HG03460 (cell line): ENCODE results near the gene SOCS1.
A peak's percentile ranks its signal among the peaks of the same experiment; 100 is the strongest.
"Not testable (repeated sequence)": the region's sequence is repeated elsewhere in the genome, so short reads cannot be mapped to it uniquely, and the experiment has no call there.

ENCODE experiments used
- ATAC-seq: cut with Tn5 transposase; IDR thresholded peaks from one replicate; pipeline ENCODE4 v1.9.1; 2021; ENCODE audit not compliant: unreplicated experiment

Gene SOCS1

DNA sequence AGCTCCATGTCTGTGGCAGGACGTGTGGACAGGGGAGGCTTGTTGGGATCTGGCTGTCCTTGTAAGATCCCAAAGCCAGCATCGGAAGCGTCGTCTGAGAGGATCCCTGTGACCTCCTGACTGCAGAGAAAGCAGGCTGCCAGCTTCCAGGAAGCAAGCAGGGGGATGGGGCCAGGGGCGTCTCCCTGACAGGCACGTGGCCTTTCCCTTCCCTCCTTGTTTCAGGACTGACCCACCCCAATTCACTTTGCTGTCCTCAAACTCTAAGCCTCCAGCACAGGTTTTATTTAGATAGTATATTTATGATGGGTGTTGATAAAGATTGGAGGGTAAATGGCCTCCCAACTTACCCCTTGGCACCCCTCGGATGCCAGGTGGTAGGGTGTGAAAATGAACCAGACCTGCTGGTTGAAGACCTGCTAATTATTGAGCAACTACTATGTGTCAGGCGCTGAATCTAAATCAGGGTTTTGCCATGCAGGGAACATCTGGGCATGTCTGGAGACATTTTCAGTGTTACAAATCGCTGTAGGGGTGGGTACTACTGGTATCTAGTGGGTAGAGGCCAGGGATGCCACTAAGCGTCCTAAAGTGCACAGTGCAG is 24.5 kb downstream of the SOCS1 start:
- no peak for ATAC-seq

DNA sequence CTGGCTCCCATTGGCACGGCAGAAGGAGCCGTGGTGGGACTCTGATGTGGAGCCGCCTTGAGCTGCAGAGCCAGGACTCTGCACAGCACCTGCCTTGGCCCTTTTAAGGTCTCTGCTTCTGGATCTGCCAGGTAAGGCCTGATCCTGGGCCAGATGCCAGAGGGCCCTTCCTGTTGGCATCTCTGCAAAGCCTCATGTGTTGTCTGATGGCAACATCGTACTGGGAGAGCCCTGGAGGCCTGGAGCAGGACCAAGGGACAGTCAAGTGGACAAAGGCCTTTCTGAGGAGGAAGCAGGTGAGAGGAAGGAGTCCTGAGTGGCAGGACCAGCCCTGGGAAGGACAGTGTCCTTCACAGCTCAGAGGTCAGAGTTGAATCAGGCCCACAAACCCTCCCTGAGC is 26.1 kb downstream of the SOCS1 start:
- no peak for ATAC-seq

DNA sequence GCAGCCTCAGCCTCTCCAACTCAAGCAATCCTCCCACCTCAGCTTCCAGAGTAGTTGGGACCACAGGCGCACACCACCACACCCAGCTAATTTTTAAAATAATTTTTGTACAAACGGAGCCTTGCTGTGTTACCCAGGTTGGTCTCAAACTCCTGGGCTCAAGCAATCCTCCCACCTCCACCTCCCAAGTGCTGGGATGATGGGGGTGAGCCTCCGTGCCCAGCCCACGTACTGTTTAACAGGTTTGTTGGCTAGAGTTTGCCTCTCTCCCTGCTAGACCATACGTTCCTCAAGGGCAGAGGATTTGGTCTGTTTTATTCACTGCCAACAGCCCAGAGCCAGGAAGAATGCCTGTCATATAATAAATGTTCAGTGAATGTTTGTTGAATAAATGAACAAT is 26.6 kb downstream of the SOCS1 start:
- no peak for ATAC-seq

DNA sequence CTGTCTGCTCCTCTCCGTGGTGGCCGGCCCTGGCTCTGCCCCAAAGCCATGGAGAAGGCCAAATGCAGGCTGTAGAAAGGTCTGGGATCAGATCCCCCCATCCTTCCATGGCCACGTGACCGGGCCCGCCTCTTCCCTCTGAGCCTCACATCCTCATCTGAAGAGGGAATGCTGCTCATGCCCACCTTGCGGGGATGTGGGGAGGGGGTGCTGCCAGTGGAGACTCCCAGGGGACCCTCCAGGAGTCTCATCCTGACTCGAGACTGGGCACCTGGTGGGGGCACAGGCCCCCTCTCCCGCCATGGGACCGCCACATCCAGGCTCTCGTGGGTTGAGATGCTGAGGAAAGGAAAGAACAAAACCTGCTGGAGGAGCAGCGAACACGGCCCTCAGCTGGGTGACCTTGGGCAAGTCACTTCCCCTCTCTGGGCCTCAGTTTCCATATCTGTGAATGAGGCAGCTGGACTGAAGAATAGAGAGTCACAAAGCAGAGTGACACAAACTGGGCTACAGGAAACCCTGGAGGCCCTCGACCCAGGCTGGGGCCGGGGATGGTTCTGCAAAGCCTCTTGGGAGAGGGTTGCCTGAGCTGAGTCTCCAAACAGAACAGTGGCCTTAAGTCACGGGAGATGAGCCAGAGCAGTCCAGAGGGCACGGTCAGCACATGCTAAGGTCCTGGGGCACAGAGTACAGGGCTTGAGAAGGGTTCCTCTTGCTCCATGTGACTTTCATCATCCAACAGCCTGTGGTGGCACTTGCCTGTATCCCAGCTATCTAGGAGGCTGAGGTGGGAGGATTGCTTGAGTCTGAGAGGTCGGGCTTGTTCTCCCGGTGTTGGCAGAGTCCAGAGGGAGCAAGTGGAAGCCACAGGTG is 30.1 kb downstream of the SOCS1 start:
- ATAC-seq = no peak

DNA sequence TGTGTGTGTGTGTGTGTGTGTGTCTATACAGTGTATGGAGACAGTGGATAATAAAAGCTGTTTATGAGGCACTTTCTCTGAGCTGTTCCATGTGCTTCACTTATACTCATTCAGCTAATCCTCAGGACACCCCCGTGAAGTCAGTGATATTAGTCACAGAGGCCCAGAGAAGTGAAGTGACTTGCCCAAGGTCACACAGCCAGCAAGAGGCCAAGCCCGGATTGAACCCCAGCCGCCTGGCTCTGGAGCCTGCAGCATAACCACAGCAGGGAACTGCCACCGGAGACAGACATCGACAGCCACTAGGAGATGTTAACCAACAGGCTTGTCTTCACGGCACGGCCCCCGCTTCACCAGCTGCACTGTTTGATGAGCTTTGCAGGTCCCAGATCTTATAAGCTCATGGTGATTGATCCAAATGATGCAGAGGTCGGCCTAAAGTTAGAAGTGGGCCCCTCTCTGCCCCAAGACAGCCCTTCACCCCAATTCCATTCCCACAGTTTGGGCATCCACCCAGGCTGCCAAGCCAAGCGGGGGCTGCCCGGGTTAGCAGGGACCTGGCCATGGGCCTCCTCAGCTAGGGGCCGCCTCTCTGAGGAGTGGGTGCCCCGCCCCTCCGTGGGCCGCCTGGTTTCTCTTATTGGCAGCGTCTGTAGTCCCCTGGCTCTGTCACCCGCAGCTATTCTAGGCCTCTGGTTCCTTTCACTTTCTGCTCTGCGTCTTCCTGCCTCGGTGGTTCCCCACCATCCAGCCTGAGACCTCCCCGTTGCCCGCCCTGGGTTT is 30.9 kb downstream of the SOCS1 start:
- peak; percentile 85 for ATAC-seq

DNA sequence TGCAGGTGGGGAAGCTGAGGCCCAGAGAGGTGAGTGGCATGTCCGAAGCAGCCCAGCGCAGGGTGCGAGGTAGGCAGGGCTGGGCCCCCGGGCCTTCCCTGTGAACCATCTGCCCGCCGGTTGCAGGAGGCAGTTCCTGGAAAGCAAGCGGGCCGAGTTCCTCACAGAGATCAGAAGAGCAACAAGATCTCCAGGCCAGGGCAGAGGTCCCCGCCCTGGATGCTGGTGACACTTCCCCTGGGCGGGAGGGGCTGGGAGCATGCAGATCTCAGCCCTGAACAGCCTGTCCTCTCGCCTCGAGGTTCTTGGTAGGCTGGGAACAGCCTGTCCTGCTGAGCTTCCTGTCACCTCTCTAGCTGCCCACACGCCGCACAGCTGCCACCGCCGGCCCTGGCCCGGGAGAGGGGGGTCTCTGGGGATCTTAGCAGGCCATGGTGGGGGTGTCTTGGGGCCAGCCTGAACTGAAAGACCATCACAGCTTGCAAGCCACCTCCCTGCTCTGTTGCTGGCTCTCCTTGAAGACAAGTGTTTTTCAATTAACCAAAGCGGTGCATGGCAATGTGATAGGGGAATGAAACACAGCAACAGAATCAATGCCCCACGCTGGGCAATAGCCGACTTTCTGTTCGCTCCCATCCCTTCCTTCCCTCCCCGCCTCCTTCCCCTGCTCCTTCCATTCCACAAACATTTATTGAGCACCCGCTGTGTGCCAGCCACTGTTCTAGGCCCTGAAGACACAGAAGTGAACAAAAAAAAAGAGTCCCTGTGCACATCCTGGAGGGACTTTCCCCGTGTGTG is 31.7 kb downstream of the SOCS1 start:
- no peak for ATAC-seq

DNA sequence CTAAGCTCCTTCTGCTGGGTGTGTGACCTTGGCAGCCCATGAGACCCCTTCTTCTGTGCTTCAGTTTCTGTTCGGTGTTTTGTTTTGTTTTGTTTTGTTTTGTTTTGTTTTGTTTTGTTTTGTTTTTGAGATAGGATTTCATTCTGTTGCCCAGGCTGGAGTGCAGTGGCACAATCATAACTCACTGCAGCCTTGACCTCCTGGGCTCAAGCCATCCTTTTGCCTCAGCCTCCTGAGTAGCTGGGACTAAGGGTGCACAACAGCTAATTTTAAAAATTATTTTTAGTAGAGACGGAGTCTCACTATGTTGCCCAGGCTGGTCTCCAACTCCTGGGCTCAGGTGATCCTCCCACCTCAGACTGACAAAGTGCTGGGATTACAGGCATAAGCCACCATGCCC is 35.5 kb downstream of the SOCS1 start:
- ATAC-seq = not testable (repeated sequence)

DNA sequence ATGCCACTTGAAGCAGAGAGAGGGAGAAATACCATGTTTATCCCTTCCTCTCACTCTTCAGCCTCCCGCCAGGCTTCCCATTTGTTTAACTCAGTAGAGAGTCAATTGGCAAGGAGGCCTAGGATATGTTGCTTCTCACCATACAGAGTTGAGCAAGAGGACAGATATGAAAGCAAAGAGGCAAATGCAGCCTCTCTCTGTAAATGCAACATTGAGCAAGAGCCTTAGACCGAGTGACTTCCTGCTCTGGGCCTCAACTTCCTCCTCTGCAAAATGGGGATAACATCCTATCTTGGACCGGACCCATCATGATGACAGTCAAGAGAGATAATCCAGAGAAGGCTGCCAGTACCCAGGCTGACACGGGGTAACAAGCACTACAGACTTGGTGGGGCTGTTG is 36.8 kb downstream of the SOCS1 start:
- no peak for ATAC-seq

DNA sequence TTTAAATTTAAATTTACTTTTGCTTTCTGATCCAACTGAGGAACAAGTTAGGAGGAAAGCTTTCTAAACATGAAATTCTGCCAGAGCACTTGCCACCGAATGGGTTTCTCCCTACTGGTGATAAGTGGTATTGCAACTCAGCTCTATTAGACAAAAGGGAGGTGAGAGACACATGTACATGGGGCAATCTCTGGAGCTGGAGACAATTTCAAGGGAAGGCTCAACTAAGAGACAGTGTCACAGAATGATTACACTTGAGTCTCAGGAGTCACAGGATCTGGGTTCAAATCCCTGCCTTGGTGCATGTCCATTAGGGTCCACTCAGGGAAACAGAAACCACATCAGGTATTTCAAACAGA is 37.4 kb downstream of the SOCS1 start:
- ATAC-seq = no peak

DNA sequence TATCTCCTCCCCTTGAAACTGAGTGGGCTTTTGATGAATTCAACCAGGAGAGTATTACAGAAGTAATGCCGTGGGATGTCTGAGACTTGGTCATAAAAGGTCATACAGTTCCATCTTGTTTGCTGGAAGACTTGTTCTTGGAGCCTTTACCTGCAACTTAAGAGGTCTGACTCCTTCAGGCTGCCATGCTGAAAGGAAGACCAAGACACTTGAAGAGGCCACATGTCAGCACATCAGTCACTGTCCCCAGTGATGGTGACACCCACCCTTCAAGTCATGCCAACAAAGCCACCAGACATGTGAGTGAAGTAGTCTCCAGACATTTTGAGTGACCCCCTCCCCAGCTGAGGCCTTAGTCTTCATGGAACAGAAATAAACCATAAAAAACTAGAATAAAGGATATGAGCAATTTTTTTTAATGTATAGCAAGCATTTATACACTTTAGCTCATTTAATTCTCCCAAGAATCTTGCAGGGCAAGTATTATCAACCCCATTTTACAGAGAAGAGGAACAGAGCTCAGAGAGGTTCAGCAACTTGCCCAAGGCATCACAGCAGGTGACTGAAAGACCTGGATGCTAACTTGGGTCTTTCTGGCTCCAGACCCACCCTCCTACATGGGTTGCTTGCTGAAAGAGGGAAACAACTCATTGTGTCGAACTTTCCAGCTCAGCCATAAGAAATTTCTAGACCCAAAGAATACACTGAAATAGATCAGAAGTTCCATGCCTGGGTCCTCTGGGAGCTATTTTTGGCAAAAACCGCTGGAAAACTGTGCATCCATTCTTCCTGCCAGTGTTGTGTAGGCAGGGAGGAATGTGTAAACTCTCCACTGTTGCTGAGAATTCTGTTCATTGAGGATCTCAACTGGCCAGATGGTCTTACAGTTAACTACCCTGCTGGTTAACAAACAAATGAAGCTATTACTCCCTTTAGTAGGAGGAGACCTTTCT is 38.1 kb downstream of the SOCS1 start:
- ATAC-seq = no peak

DNA sequence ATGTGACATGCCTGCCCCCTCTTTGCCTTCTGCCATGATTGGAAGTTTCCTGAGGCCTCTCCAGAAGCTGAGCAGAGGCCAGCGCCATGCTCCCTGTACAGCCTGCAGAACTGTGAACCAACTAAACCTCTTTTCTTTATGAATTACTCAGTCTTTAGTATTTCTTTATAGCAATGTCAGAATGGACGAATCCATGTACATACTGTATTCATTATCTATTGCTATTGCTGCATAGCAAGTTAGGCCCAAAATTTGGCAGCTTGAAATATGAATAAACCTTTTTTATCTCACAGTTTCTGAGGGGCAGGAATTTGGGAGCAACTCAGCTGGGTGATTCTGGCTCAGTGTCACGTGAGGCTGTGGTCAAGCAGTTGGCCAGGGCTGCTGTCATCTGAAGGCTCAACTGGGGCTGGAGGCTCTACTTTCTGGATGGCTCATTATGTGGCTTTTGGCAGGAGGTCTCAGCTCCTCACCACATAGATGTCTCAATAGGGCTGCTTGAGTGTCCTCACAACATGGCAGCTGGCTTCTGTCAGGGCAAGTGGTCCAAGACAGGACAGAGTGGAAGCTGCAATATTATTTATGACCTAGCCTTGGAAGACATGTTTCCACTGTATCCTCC is 40.0 kb downstream of the SOCS1 start:
- ATAC-seq = no peak

DNA sequence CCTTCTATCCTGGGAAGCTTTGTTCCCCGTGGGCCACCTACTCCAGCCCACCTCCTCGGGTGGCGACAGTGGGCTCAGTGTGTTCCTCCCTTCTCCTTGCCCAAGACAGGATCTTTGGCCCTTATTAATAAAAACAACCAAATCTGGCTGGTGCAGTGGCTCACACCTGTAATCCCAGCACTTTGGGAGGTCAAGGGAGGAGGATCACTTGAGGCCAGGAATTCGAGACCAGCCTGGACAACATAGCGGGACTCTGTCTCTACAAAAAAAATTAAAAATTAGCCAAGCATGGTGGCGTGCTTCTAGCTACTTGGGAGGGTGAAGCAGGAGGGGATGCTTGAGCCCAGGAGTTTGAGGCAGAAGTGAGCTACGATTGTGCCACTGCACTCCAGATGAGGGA is 42.2 kb downstream of the SOCS1 start:
- ATAC-seq = no peak

DNA sequence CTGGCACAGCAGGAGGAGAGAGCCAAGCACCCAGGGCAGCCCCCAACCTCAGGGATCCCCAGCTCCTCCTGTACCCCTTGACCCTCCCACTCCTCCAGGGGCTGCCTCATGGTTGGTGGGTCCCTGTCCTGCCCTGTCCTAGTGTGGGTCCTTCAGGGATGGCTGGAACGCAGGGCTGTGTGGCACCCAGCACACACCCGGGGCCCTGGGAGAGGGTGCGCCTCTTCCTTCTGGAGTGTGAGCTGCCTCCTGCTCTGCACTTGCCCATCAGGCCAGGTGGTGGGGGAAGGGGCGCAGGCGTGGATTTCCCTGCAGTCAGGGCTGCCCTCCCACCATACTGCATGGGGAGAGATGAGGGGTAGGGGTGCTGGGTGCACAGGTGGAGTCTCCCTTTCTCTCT is 42.6 kb downstream of the SOCS1 start:
- no peak for ATAC-seq

DNA sequence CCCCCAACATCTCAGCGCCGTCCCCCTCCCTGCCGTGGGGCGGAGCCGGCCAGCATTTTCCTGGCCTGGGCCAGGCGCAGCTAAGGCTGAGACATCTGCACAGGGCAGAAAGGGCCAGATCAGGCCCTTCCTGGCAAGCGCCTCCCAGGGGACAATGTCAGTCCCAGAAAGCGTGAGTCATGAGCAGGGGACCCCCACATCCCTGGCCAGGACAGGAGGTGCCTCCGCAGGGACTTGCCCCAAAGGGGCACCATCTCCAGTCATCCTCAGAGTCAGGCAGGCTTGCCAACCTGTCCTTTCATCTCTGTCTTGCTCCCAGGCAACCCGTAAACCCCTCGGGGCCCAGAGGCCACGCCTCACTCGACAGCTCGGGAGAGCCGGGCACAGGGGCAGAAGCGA is 43.2 kb downstream of the SOCS1 start:
- ATAC-seq = no peak

DNA sequence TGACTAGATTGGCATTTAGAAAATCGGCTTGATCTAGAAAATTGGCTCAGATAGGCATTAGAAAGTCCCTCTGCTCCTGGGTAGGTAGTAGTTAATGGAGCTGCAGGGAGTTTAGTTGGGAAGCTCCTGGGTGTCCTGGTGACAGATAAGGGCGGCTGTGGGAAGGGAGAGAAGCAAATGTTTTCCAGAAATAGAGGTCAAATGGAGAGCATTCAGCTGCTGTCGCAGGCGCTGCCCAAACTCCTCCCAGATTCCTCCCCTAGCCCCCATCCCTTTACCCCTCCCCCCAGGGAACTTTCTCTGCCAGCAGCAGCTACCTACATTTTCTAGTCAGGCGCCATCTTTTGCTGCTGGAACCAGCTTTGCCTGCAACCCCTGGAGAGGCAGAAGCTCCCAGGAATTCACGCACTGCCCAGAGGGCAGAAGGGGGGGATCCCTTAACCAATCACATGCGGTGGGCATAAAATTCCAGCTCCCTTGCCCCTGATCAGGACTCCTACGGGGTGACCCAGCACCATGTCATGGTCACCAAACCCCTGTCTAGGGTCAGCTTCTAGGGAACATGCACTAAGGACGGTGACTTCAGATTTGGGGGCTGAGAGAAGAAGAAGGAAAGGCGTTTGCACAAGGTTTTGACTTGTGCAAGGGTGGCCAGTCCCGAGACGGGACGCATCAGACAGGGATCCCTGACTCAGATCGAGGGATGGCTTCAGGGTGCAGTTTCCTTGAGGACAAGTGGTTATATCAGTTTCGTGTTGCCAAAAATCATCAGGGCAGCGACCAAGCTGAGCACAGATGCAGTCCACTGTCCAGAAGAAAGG is 43.8 kb downstream of the SOCS1 start:
- ATAC-seq = no peak

DNA sequence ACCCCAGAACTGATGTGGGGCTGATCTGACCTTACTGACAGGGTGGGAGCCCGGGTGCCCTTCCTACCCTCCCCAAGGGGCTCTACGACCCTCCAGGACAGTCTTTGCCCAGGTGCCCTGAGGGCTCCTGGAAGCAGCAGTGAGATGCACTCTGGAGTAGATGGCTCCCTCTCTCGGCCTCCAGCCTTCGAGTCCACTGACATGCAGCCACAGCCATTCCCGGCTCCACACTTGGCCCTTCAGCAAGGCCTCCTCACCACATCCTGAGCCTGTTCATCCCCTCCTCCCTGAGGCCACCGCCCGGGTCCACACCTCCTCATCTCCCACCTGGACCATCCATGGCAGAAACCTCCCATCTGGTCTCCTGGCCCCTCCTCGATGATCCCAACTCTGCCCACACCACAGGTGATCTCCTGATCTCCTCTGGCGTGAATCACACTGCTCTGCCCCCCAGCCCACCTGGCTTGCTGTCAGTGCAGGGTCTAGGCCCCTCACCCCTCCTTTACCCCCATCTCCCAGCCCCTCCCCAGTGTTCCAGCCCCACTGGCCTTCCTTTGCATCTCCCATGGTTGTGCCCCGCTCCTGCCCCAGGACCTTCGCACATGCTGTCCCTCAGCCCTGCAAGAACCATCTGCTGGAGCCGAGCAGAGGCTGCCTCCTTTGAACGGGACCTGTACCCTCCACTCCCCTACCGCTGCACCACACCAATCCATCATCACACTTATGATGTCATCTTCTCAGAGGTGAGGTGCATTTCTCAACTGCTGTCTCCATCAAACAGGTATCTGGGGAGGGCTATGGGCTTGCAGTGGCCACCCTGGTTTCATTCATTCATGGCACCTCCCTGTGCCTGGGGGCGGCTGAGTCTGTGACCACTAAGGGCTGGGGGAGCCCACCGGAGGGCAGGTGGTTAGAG is 44.7 kb downstream of the SOCS1 start:
- ATAC-seq = no peak

DNA sequence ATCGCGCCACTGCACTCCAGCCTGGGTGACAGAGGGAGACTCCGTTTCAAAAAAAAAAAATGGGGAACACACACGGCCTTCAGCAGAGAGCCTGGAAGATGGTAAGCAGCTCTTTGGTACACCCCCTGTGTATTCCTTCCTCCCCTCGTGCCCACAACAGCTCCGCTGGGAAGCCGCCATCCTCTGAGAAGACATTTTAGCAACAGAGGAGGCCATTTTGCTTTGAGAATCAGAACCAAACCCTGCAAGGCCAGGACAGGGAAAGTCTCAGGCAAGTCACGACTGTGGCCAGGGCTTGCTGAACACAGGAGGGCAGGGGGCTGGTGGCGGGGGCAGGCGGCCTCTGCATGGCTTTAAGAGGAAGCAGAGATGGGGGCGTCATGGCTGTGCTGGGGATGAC is 45.7 kb downstream of the SOCS1 start:
- ATAC-seq = no peak
